Mesenchymal stem cell (in vitro differentiated cells and primary cell): ENCODE results near the gene RET.

Source experiments
- DNase-seq: peaks from one replicate; pipeline ENCODE4 v3.0.0-alpha.2; 2013
- H2AFZ ChIP-seq: one replicate; pipeline ENCODE4 v1.6.1; 2013; ENCODE audit warnings: low read depth, mild to moderate bottlenecking, control low read depth, inconsistent platforms, low read length, moderate library complexity
- H2AK5ac ChIP-seq: 2 replicates; pipeline ENCODE4 v1.6.1; 2013; ENCODE audit warnings: low read length, moderate library complexity, mild to moderate bottlenecking, inconsistent platforms; ENCODE audit not compliant: severe bottlenecking
- H2BK120ac ChIP-seq: one replicate; pipeline ENCODE4 v1.6.1; 2013; ENCODE audit warnings: low read depth, mild to moderate bottlenecking, inconsistent platforms, low read length, moderate library complexity
- H2BK12ac ChIP-seq, 2 experiments: one replicate each; pipeline ENCODE4 v1.6.1; 2013; ENCODE audit warnings: inconsistent platforms in 2 of 2, low read length in 2 of 2, mild to moderate bottlenecking in 2 of 2, moderate library complexity in 2 of 2, control low read depth in 1 of 2
- H2BK15ac ChIP-seq: one replicate; pipeline ENCODE4 v1.6.1; 2013; ENCODE audit warnings: mild to moderate bottlenecking, low read depth, inconsistent platforms; ENCODE audit not compliant: poor library complexity, severe bottlenecking
- H2BK5ac ChIP-seq: 2 replicates; pipeline ENCODE4 v1.6.1; 2013; ENCODE audit warnings: low read depth, mild to moderate bottlenecking, low read length, control low read depth, inconsistent platforms; ENCODE audit not compliant: poor library complexity, severe bottlenecking
- H3K14ac ChIP-seq, 2 experiments: one replicate each; pipeline ENCODE4 v1.6.1; 2013; ENCODE audit warnings: inconsistent platforms in 2 of 2, low read length in 2 of 2, control low read depth in 1 of 2, mild to moderate bottlenecking in 1 of 2, moderate library complexity in 1 of 2
- H3K18ac ChIP-seq, 2 experiments: one replicate each; pipeline ENCODE4 v1.6.1; 2013; ENCODE audit warnings: inconsistent platforms in 2 of 2, low read length in 2 of 2, control low read depth in 1 of 2, low read depth in 1 of 2, mild to moderate bottlenecking in 1 of 2
- H3K23ac ChIP-seq, 2 experiments: one replicate each; pipeline ENCODE4 v1.6.1; 2013; ENCODE audit warnings: inconsistent platforms in 2 of 2, low read length in 2 of 2, mild to moderate bottlenecking in 2 of 2, moderate library complexity in 2 of 2, control low read depth in 1 of 2
- H3K27ac ChIP-seq: 2 replicates; pipeline ENCODE4 v1.5.1; 2013; ENCODE audit warnings: mild to moderate bottlenecking, moderate library complexity, low read length, control low read depth, inconsistent platforms; ENCODE audit not compliant: poor library complexity, severe bottlenecking
- H3K27me3 ChIP-seq, 2 experiments: 2 replicates each; pipeline versions ENCODE4 v1.6.1 to v1.7.0; 2013; ENCODE audit warnings: low read length in 2 of 2, mild to moderate bottlenecking in 2 of 2, moderate library complexity in 2 of 2, control low read depth in 1 of 2, inconsistent platforms in 1 of 2; ENCODE audit not compliant: control insufficient read depth in 1 of 2, insufficient read depth in 1 of 2
- H3K36me3 ChIP-seq, 2 experiments: 2 replicates each; pipeline versions ENCODE4 v1.6.1 to v1.7.0; 2013; ENCODE audit warnings: low read length in 2 of 2, control low read depth in 1 of 2, inconsistent platforms in 1 of 2, low read depth in 1 of 2, mild to moderate bottlenecking in 1 of 2; ENCODE audit not compliant: insufficient read depth in 2 of 2, control insufficient read depth in 1 of 2
- H3K4ac ChIP-seq, 2 experiments: one replicate each; pipeline ENCODE4 v1.6.1; 2013; ENCODE audit warnings: inconsistent platforms in 2 of 2, low read length in 2 of 2, mild to moderate bottlenecking in 2 of 2, moderate library complexity in 2 of 2, control low read depth in 1 of 2, low read depth in 1 of 2
- H3K4me1 ChIP-seq: 2 replicates; pipeline ENCODE4 v1.6.1; 2013; ENCODE audit warnings: low read depth, low read length, control low read depth; ENCODE audit not compliant: control insufficient read depth, insufficient read depth
- H3K4me2 ChIP-seq: 2 replicates; pipeline ENCODE4 v1.6.1; 2013; ENCODE audit warnings: low read length, mild to moderate bottlenecking, inconsistent platforms; ENCODE audit not compliant: poor library complexity, severe bottlenecking
- H3K4me3 ChIP-seq, 2 experiments: 2 replicates each; pipeline versions ENCODE4 v1.5.1 to v1.7.0; 2013; ENCODE audit warnings: low read length in 2 of 2, mild to moderate bottlenecking in 2 of 2, control low read depth in 1 of 2, low read depth in 1 of 2; ENCODE audit not compliant: insufficient read depth in 1 of 2
- H3K79me1 ChIP-seq: replicated peaks from 2 replicates; pipeline ENCODE4 v1.6.1; 2013; ENCODE audit warnings: mild to moderate bottlenecking, control low read depth, low read length, inconsistent platforms; ENCODE audit not compliant: poor library complexity, severe bottlenecking
- H3K9ac ChIP-seq: 2 replicates; pipeline ENCODE4 v1.7.0; 2013; ENCODE audit warnings: mild to moderate bottlenecking, low read length, moderate library complexity
- H3K9me3 ChIP-seq: 2 replicates; pipeline ENCODE4 v1.7.0; 2013; ENCODE audit warnings: mild to moderate bottlenecking, low read length; ENCODE audit not compliant: control insufficient read depth
- H4K8ac ChIP-seq: one replicate; pipeline ENCODE4 v1.6.1; 2013; ENCODE audit warnings: inconsistent platforms, mild to moderate bottlenecking, low read length, moderate library complexity
- H4K91ac ChIP-seq: one replicate; pipeline ENCODE4 v1.6.1; 2013; ENCODE audit warnings: mild to moderate bottlenecking, low read length, inconsistent platforms
- WGBS: methylation state at CpG from one replicate; pipeline ENCODE4 v1.1.7; 2013; ENCODE audit warnings: mixed read lengths; 5-methylcytosine and 5-hydroxymethylcytosine counted together

Gene RET

GRCh38 chr10:43136995-43137716 is 60.3 kb downstream of the RET start:
- Histone ChIP-seq H3K4me1 (peaks cover 11% of the 10 kb centered on the region), H4K8ac (peak overlapping the region; percentile 83), H3K14ac (peak overlapping the region; percentile 5 to 22), H2BK120ac (peak overlapping the region; percentile 22), H3K4me3 (peak overlapping the region; percentile 80 to 95), H2AFZ (peak overlapping the region; percentile 37), H2BK15ac (peak overlapping the region; percentile 34), H3K9ac (peak overlapping the region; percentile 97), H3K27me3 (no peaks in the 10 kb centered on the region), H3K18ac (peak overlapping the region; percentile 78 to 86), H3K4ac (peak overlapping the region; percentile 62 to 64), H2AK5ac (peak overlapping the region; percentile 25), H2BK12ac (peak overlapping the region in 1 of 2 experiments; percentile 84), H4K91ac (peak overlapping the region; percentile 48), H3K4me2 (peak overlapping the region; percentile 77), H3K23ac (no peak overlapping the region), H2BK5ac (no peak overlapping the region), H3K9me3 (no peaks in the 10 kb centered on the region), H3K79me1 (peaks cover 6% of the 10 kb centered on the region), H3K36me3 (no peaks in the 10 kb centered on the region), H3K27ac (peak overlapping the region; percentile 43)
- WGBS, result 42% methylated on average over 23 of the region's 27 CpGs
- DNase-seq, result no peak

DNA sequence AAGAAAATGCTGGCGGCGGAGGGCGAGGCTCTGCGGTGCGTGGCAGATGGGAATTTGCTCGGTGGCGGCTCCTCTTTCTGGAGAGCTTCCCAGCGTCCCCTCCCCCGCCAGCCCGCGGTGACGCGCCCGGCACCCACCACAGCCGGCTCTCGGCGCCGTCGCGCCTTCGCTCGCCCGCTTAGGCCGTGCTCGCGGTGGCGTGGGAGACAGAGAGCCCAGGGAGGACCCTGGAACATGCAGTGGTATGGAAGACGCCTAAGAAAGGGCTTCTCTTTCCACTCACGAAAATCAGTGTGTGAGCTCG is 60.8 kb downstream of the RET start:
- peak overlapping the region; percentile 78 to 86 for H3K18ac ChIP-seq
- no peak overlapping the region for H2AK5ac ChIP-seq
- peak overlapping the region; percentile 80 to 95 for H3K4me3 ChIP-seq
- no peaks in the 10 kb centered on the region for H3K9me3 ChIP-seq
- no peaks in the 10 kb centered on the region for H3K36me3 ChIP-seq
- peak overlapping the region; percentile 5 to 22 for H3K14ac ChIP-seq
- H2BK120ac ChIP-seq, result peak overlapping the region; percentile 22
- H4K91ac ChIP-seq, result peak overlapping the region; percentile 48
- peak overlapping the region; percentile 77 for H3K4me2 ChIP-seq
- H3K79me1 ChIP-seq, result peaks cover 6% of the 10 kb centered on the region
- H3K4ac ChIP-seq, result peak overlapping the region; percentile 62 to 64
- peak overlapping the region; percentile 97 for H3K9ac ChIP-seq
- H3K27me3 ChIP-seq, result no peaks in the 10 kb centered on the region
- 0% methylated on average over 26 of the region's 30 CpGs for WGBS
- H2BK5ac ChIP-seq, result no peak overlapping the region
- H3K23ac ChIP-seq, result no peak overlapping the region
- H2BK15ac ChIP-seq, result peak overlapping the region; percentile 34
- peak; percentile 70 for DNase-seq
- peak overlapping the region; percentile 83 for H4K8ac ChIP-seq
- H2BK12ac ChIP-seq, result peak overlapping the region in 1 of 2 experiments; percentile 84
- H3K27ac ChIP-seq, result peak overlapping the region; percentile 59
- peaks cover 13% of the 10 kb centered on the region for H3K4me1 ChIP-seq
- H2AFZ ChIP-seq, result peak overlapping the region; percentile 37

- peak within 1 kb of the TSS; percentile 97 for H3K9ac ChIP-seq
- H3K4ac ChIP-seq, result peak within 1 kb of the TSS; percentile 62 to 89
- H3K18ac ChIP-seq, result peak within 1 kb of the TSS; percentile 86 to 94
- H2BK12ac ChIP-seq, result peak within 1 kb of the TSS in 1 of 2 experiments; percentile 84
- under 1% methylated on average over 76 of the region's 93 CpGs for WGBS
- H2AFZ ChIP-seq, result peak within 1 kb of the TSS; percentile 60
- H3K79me1 ChIP-seq, result peaks cover 6% of the 10 kb centered on the region
- DNase-seq, result peak; percentile 90
- peak within 1 kb of the TSS; percentile 99 for H2BK15ac ChIP-seq
- H2AK5ac ChIP-seq, result peak within 1 kb of the TSS; percentile 25
- peaks cover 13% of the 10 kb centered on the region for H3K4me1 ChIP-seq
- H2BK5ac ChIP-seq, result peak within 1 kb of the TSS; percentile 78
- peak within 1 kb of the TSS; percentile 77 for H3K4me2 ChIP-seq
- no peaks in the 10 kb centered on the region for H3K9me3 ChIP-seq
- no peaks in the 10 kb centered on the region for H3K27me3 ChIP-seq
- H4K91ac ChIP-seq, result peak within 1 kb of the TSS; percentile 88
- peak within 1 kb of the TSS in 1 of 2 experiments; percentile 23 for H3K23ac ChIP-seq
- peak within 1 kb of the TSS; percentile 93 for H2BK120ac ChIP-seq
- peak within 1 kb of the TSS; percentile 83 for H4K8ac ChIP-seq
- H3K14ac ChIP-seq, result peak within 1 kb of the TSS; percentile 5 to 22
- peak within 1 kb of the TSS; percentile 71 for H3K27ac ChIP-seq
- peak within 1 kb of the TSS; percentile 80 to 95 for H3K4me3 ChIP-seq
- H3K36me3 ChIP-seq, result no peaks in the 10 kb centered on the region
These were observed 61.3 kb downstream of the RET start, which contains the start of gene CSGALNACT2 for GRCh38 chr10:43138021-43138756. Gene CSGALNACT2 (plus strand): TSS chr10:43138445. CDS start chr10:43155150, 16,705 bp downstream.

GRCh38 chr10:43138757-43139241 is 61.9 kb downstream of the RET start:
- Histone ChIP-seq H3K4me3 (peak overlapping the region; percentile 80 to 95), H3K4me1 (peaks cover 13% of the 10 kb centered on the region), H2AFZ (no peak overlapping the region), H3K27me3 (no peaks in the 10 kb centered on the region), H3K4ac (peak overlapping the region in 1 of 2 experiments; percentile 89), H3K79me1 (peaks cover 6% of the 10 kb centered on the region), H3K23ac (peak overlapping the region in 1 of 2 experiments; percentile 23), H2BK12ac (peak overlapping the region in 1 of 2 experiments; percentile 10), H4K91ac (peak overlapping the region; percentile 88), H3K27ac (peak overlapping the region; percentile 71), H2BK15ac (peak overlapping the region; percentile 71), H3K14ac (peak overlapping the region in 1 of 2 experiments; percentile 11), H2AK5ac (no peak overlapping the region), H3K36me3 (no peaks in the 10 kb centered on the region), H3K9me3 (no peaks in the 10 kb centered on the region), H2BK5ac (no peak overlapping the region), H4K8ac (peak overlapping the region; percentile 5), H2BK120ac (peak overlapping the region; percentile 93), H3K4me2 (peak overlapping the region; percentile 54), H3K9ac (peak overlapping the region; percentile 97), H3K18ac (peak overlapping the region; percentile 75 to 94)
- peak; percentile 64 for DNase-seq
- 2% methylated on average over 19 of the region's 22 CpGs for WGBS
